K562 (cell line): ENCODE measurements around the gene PHTF1. TPM values are rescaled to one million over a fixed set of nuclear protein-coding genes. Genes with fewer than 3 reads are reported as not detected.
"Not testable (repeated sequence)": the region's sequence is repeated elsewhere in the genome, so short reads cannot be mapped to it uniquely, and the experiment has no call there.

ENCODE experiments used
- ATAC-seq: fragments of 200-7000 bp; cut with Tn5 transposase; 3 replicates; pipeline ENCODE4 v1.9.1; 2020; ENCODE audit warnings: moderate library complexity
- BruUV-seq: library from RNA; stranded (reverse); fragments of 400-500 nt; replicated peaks from 2 replicates; lab custom pipeline; 2021; lab: Mats Ljungman, UMichigan
- CTCF ChIA-PET: fragments of 300-600 bp; formaldehyde crosslinking; extraction: SDS; loops from one replicate; lab custom pipeline; 2021; ENCODE audit warnings: low intra/inter-chr PET ratio; lab: Yijun Ruan, JAX
- POLR2A ChIA-PET: fragments of 300-600, 350-650 bp; sonication (Branson Sonifier 250); formaldehyde crosslinking; extraction: SDS; loops from one replicate; lab custom pipeline; 2021; ENCODE audit warnings: antibody characterized with exemption, inconsistent platforms; lab: Yijun Ruan, JAX
- DNase-seq, 4 experiments: peaks; one replicate each; pipeline versions ENCODE4 v3.0.0 to v3.0.0-alpha.2; 2011 to 2018; ENCODE audit warnings: low spot score in 3 of 4, mixed read lengths in 3 of 4; ENCODE audit errors: extremely low read depth in 1 of 4
- FAIRE-seq: peaks from 2 replicates; lab custom pipeline; 2011; peaks lifted over from hg19 to GRCh38; lab: Jason Lieb, UNC
- H2AFZ ChIP-seq: 2 replicates; pipeline ENCODE4 v1.6.0; 2011; ENCODE audit warnings: low read depth, low read length, control low read depth, inconsistent platforms
- H3K27ac ChIP-seq: fragments of 200-600 bp; 3 replicates; pipeline ENCODE4 v1.8.0; 2011; ENCODE audit warnings: low read depth, mild to moderate bottlenecking, control low read depth, inconsistent platforms, low read length, moderate library complexity, mixed read lengths; ENCODE audit errors: extremely low read depth
- H3K27me3 ChIP-seq, 2 experiments: fragments of 300-600 bp in 1 of 2; 2 replicates in 1 of 2; 3 replicates in 1 of 2; pipeline versions ENCODE4 v1.6.0 to v1.8.0; 2011; ENCODE audit warnings: inconsistent platforms in 2 of 2, low read length in 2 of 2, mild to moderate bottlenecking in 1 of 2, mixed read lengths in 1 of 2, moderate library complexity in 1 of 2; ENCODE audit not compliant: control insufficient read depth in 2 of 2, insufficient read depth in 2 of 2
- H3K36me3 ChIP-seq: fragments of 300-600 bp; 3 replicates; pipeline ENCODE4 v1.8.0; 2011; ENCODE audit warnings: mild to moderate bottlenecking, low read length, inconsistent platforms; ENCODE audit not compliant: control insufficient read depth, insufficient read depth
- H3K4me1 ChIP-seq, 2 experiments: fragments of 200-600 bp in 1 of 2; replicated peaks in 1 of 2; 2 replicates in 1 of 2; 3 replicates in 1 of 2; pipeline versions ENCODE4 v1.5.1 to v1.8.0; 2011; ENCODE audit warnings: inconsistent platforms in 2 of 2, low read length in 2 of 2, mild to moderate bottlenecking in 1 of 2, mixed read lengths in 1 of 2, moderate library complexity in 1 of 2; ENCODE audit not compliant: control insufficient read depth in 2 of 2, insufficient read depth in 2 of 2
- H3K4me2 ChIP-seq: 2 replicates; pipeline ENCODE4 v1.6.1; 2011; ENCODE audit warnings: low read length, control low read depth, inconsistent platforms, mixed read lengths; ENCODE audit not compliant: insufficient read depth
- H3K4me3 ChIP-seq: fragments of 200-600 bp; sonication (generic), shearing (Covaris generic); 2 replicates; pipeline ENCODE4 v1.5.1; 2016; ENCODE audit warnings: control low read depth, inconsistent platforms
- H3K79me2 ChIP-seq: fragments of 200-600 bp; 3 replicates; pipeline ENCODE4 v1.8.0; 2011; ENCODE audit warnings: low read length, inconsistent platforms; ENCODE audit not compliant: control insufficient read depth, insufficient read depth
- H3K9ac ChIP-seq, 2 experiments: 2 replicates each; pipeline versions ENCODE4 v1.6.0 to v1.6.1; 2011; ENCODE audit warnings: low read depth in 2 of 2, low read length in 2 of 2, control low read depth in 1 of 2, inconsistent platforms in 1 of 2, mild to moderate bottlenecking in 1 of 2, mixed read lengths in 1 of 2; ENCODE audit not compliant: insufficient read depth in 1 of 2
- H3K9me1 ChIP-seq: one replicate; pipeline ENCODE4 v1.6.0; 2011; ENCODE audit warnings: inconsistent platforms, mild to moderate bottlenecking, low read length, moderate library complexity; ENCODE audit not compliant: control insufficient read depth, insufficient read depth
- H3K9me3 ChIP-seq: replicated peaks from 2 replicates; pipeline ENCODE4 v1.5.1; 2011; ENCODE audit warnings: low read depth, low read length, inconsistent platforms; ENCODE audit not compliant: control insufficient read depth, insufficient read depth
- H4K20me1 ChIP-seq: replicated peaks from 2 replicates; pipeline ENCODE4 v1.6.1; 2011; ENCODE audit warnings: low read length, inconsistent platforms, mixed read lengths; ENCODE audit not compliant: control insufficient read depth, insufficient read depth
- CC2D1A ChIP-seq: fragments of 450-650 bp; IDR thresholded peaks from 2 replicates; pipeline ENCODE4 v1.6.1; 2017; ENCODE audit warnings: mild to moderate bottlenecking
- ZFP36 ChIP-seq: fragments of 150-350 bp; IDR thresholded peaks from 2 replicates; pipeline ENCODE4 v1.6.1; 2018; ENCODE audit warnings: low read length, low read depth; ENCODE audit not compliant: partially characterized antibody
- WGBS: fragments of 100-300 bp; shearing (Covaris generic); methylation state at CpG from one replicate; pipeline ENCODE4 v1.1.6; 2016; ENCODE audit warnings: low coverage, mixed read lengths; ENCODE audit not compliant: insufficient coverage; ENCODE audit errors: missing lambda C conversion rate; 5-methylcytosine and 5-hydroxymethylcytosine counted together
- in situ Hi-C: fragments of 300-500 bp; cut with MboI; formaldehyde crosslinking; loops from 4 replicates; pipeline ENCODE4 v1.15.0; 2018; ENCODE audit warnings: inconsistent platforms, mixed read lengths
- intact Hi-C: fragments of 100-400 bp; cut with micrococcal nuclease; formaldehyde crosslinking; loops from 2 replicates; pipeline ENCODE4 v1.14.2; 2022
- polyA plus RNA-seq, 8 experiments: library from polyadenylated mRNA; depleted of rRNA in 4 of 8; stranded (reverse) in 5 of 8; unstranded in 3 of 8; fragments of >200 nt; fragmentation: Nextera tagmentation in 2 of 8; fragmentation: Illumina TruSeq in 1 of 8; extraction: Ambion mirVana in 2 of 8; extraction: Trizol in 1 of 8; gene quantifications; 2 replicates each; pipeline versions ENCODE4 v1.2.1 to v1.2.3, GENCODE V29; 2011 to 2014; ENCODE audit warnings: inconsistent platforms in 1 of 8, missing spikeins in 1 of 8
- total RNA-seq, 7 experiments: library from RNA; depleted of rRNA in 6 of 7; stranded (reverse); fragments of >200 nt in 6 of 7; fragmentation: Illumina TruSeq in 2 of 7; extraction: Trizol in 2 of 7; gene quantifications; 2 replicates each; pipeline versions ENCODE4 v1.2.1 to v1.2.3, GENCODE V29; 2011 to 2021; ENCODE audit warnings: low replicate concordance in 1 of 7
- TF ChIP-seq, protein P1 (sequence below): sonication (generic); formaldehyde crosslinking; IDR thresholded peaks from 2 replicates; pipeline ENCODE4 v1.8.1; 2023; ENCODE audit warnings: mild to moderate bottlenecking, missing genetic modification reagents
- TF ChIP-seq, protein P2 (sequence below): fragments of 450-650 bp; IDR thresholded peaks from 2 replicates; pipeline ENCODE4 v1.6.1; 2016; ENCODE audit warnings: mild to moderate bottlenecking

PHTF1 gene
- total and polyA plus RNA-seq, 9 of the 15 experiments (the other 6 are each of a cell fraction or from before 2014, with no cell fraction given), result 8.4 to 36.2 (median 23.0) TPM

DNA sequence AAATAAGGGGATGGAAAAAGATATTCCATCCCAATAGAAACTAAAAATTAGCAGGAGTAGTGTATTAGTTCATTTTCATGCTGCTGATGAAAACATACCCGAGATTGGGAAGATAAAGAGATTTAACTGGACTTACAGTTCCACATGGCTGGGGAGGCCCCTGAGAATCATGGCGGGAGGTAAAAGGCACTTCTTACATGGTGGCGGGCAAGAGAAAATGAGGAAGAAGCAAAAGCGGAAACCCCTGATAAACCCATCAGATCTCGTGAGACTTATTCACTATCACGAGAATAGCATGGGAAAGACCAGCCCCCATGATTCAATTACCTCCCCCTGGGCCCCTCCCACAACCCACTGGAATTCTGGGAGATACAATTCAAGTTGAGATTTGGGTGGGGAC, 41.8 kb downstream of the PHTF1 start:
- H3K36me3 ChIP-seq, result peaks cover 33% of the 10 kb centered on the region; the same call in 2 of the 3 replicates
- peak; percentile 55; the same call in 1 of the 2 replicates for TF ChIP-seq CC2D1A
- TF ChIP-seq, protein P1, sequence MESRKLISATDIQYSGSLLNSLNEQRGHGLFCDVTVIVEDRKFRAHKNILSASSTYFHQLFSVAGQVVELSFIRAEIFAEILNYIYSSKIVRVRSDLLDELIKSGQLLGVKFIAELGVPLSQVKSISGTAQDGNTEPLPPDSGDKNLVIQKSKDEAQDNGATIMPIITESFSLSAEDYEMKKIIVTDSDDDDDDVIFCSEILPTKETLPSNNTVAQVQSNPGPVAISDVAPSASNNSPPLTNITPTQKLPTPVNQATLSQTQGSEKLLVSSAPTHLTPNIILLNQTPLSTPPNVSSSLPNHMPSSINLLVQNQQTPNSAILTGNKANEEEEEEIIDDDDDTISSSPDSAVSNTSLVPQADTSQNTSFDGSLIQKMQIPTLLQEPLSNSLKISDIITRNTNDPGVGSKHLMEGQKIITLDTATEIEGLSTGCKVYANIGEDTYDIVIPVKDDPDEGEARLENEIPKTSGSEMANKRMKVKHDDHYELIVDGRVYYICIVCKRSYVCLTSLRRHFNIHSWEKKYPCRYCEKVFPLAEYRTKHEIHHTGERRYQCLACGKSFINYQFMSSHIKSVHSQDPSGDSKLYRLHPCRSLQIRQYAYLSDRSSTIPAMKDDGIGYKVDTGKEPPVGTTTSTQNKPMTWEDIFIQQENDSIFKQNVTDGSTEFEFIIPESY (CRISPR knock-in tag), result peak; percentile 94
- peak; percentile 52 for TF ChIP-seq ZFP36
- TF ChIP-seq, protein P2, sequence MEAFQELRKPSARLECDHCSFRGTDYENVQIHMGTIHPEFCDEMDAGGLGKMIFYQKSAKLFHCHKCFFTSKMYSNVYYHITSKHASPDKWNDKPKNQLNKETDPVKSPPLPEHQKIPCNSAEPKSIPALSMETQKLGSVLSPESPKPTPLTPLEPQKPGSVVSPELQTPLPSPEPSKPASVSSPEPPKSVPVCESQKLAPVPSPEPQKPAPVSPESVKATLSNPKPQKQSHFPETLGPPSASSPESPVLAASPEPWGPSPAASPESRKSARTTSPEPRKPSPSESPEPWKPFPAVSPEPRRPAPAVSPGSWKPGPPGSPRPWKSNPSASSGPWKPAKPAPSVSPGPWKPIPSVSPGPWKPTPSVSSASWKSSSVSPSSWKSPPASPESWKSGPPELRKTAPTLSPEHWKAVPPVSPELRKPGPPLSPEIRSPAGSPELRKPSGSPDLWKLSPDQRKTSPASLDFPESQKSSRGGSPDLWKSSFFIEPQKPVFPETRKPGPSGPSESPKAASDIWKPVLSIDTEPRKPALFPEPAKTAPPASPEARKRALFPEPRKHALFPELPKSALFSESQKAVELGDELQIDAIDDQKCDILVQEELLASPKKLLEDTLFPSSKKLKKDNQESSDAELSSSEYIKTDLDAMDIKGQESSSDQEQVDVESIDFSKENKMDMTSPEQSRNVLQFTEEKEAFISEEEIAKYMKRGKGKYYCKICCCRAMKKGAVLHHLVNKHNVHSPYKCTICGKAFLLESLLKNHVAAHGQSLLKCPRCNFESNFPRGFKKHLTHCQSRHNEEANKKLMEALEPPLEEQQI, result peak; percentile 78
- TF ChIP-seq, all 486 proteins: peak for 4; not testable (repeated sequence) for 482
- in situ Hi-C loops, intact Hi-C loops, H2AFZ ChIP-seq, FAIRE-seq, H3K27me3 ChIP-seq, BruUV-seq, H3K27ac ChIP-seq, H3K9me1 ChIP-seq, CTCF ChIA-PET, H4K20me1 ChIP-seq, H3K4me3 ChIP-seq, DNase-seq, ATAC-seq, H3K4me1 ChIP-seq, H3K9ac ChIP-seq, H3K4me2 ChIP-seq, POLR2A ChIA-PET, H3K79me2 ChIP-seq: not testable (repeated sequence)
- 89% methylated on average over 4 of the region's 6 CpGs for WGBS
- peaks cover 16% of the 10 kb centered on the region for H3K9me3 ChIP-seq
